GM10248 (cell line): ENCODE measurements around the gene WDR72.

Source experiments
- CTCF ChIA-PET: fragments of 300-600 bp; sonication (Branson Sonifier 250); formaldehyde crosslinking; extraction: SDS; loops from one replicate; lab custom pipeline; 2021; ENCODE audit warnings: antibody characterized with exemption; lab: Yijun Ruan, JAX
- POLR2A ChIA-PET: fragments of 350-650 bp; sonication (Branson Sonifier 250); formaldehyde crosslinking; extraction: SDS; loops from one replicate; lab custom pipeline; 2020; ENCODE audit warnings: antibody characterized with exemption; lab: Yijun Ruan, JAX
- DNase-seq: peaks from one replicate; pipeline ENCODE4 v3.0.0; 2012; ENCODE audit errors: extremely low spot score
- CTCF ChIP-seq: IDR thresholded peaks from 2 replicates; pipeline ENCODE4 v1.5.1; 2012; ENCODE audit warnings: mild to moderate bottlenecking, low read depth; ENCODE audit errors: extremely low read depth, missing control alignments, control extremely low read depth

Gene WDR72

DNA sequence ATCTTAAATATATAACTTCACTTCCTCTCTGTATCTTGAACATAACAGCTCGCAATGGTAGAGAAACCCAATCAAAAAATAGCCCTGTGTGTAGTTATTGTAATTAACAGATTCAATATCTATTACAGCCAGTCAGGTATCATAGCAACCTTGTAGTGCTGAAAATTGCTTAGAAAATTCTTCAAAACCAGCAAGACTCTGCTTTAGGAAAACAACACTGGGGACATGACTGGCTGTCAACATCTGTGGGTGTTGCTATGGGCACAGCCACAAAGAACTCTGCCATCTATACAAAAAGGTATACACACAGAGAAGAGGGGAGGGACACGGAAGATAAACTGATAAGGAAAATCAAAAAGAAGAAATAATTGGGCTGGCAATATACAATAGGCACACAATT lies 101.2 kb downstream of the WDR72 start:
- ChIA-PET CTCF (interaction anchor here (1.2 to 1.5 kb wide), 2 partner anchors 9 to 13 kb away, joined by 3 to 4 read pairs; no protein-coding TSS in a partner anchor), POLR2A (no interaction called here)
- TF ChIP-seq CTCF: no peak
- no peak for DNase-seq

- CTCF ChIA-PET: no interaction called here
- POLR2A ChIA-PET: no interaction called here
- no peak for DNase-seq
- TF ChIP-seq CTCF: no peak
These were observed 110.5 kb downstream of the WDR72 start for GRCh38 chr15:53648934-53649333.

GRCh38 chr15:53644660-53645059 lies 114.8 kb downstream of the WDR72 start:
- no peak for DNase-seq
- TF ChIP-seq CTCF: no peak
- ChIA-PET POLR2A (no interaction called here), CTCF (interaction anchor here (1.0 to 2.3 kb wide), 2 partner anchors 10 to 13 kb away, joined by 4 to 6 read pairs; no protein-coding TSS in a partner anchor)

GRCh38 chr15:53634517-53635106 lies 124.9 kb downstream of the WDR72 start:
- ChIA-PET POLR2A (no interaction called here), CTCF (interaction anchor here (1.2 to 1.5 kb wide), 3 partner anchors 7 to 9 kb away, joined by 3 to 6 read pairs (median 5); no protein-coding TSS in a partner anchor)
- TF ChIP-seq CTCF: no peak
- no peak for DNase-seq

- ChIA-PET POLR2A (no interaction called here), CTCF (interaction anchor here (1.4 kb wide), 1 partner anchor 8 kb away, joined by 5 read pairs; no protein-coding TSS in a partner anchor)
- no peak for TF ChIP-seq CTCF
- DNase-seq: no peak
These were observed 132.2 kb downstream of the WDR72 start for GRCh38 chr15:53627279-53627678.

GRCh38 chr15:53625962-53626845 lies 133.3 kb downstream of the WDR72 start:
- no peak for TF ChIP-seq CTCF
- CTCF ChIA-PET: interaction anchor here (1.0 to 1.4 kb wide), 2 partner anchors 8 to 9 kb away, joined by 3 to 5 read pairs; no protein-coding TSS in a partner anchor
- no peak for DNase-seq
- POLR2A ChIA-PET: no interaction called here
